Adipocyte (in vitro differentiated cells): ENCODE results near the gene TMEM139.

Source experiments
- DNase-seq: peaks from one replicate; pipeline ENCODE4 v3.0.0-alpha.2; 2015; ENCODE audit warnings: low read depth
- H3K27me3 ChIP-seq: replicated peaks from 2 replicates; pipeline ENCODE4 v1.7.0; 2013; ENCODE audit warnings: mild to moderate bottlenecking, low read length, moderate library complexity; ENCODE audit not compliant: control insufficient read depth, insufficient read depth
- H3K36me3 ChIP-seq: 2 replicates; pipeline ENCODE4 v1.7.0; 2013; ENCODE audit warnings: low read length, mild to moderate bottlenecking, moderate library complexity; ENCODE audit not compliant: control insufficient read depth, insufficient read depth, severe bottlenecking
- H3K4me1 ChIP-seq: 2 replicates; pipeline ENCODE4 v1.7.0; 2013; ENCODE audit warnings: mild to moderate bottlenecking, low read length, moderate library complexity; ENCODE audit not compliant: control insufficient read depth, insufficient read depth
- H3K4me3 ChIP-seq: 2 replicates; pipeline ENCODE4 v1.7.0; 2013; ENCODE audit warnings: mild to moderate bottlenecking, low read length, moderate library complexity
- H3K9ac ChIP-seq: 2 replicates; pipeline ENCODE4 v1.7.0; 2013; ENCODE audit warnings: mild to moderate bottlenecking, low read length, moderate library complexity
- H3K9me3 ChIP-seq: 2 replicates; pipeline ENCODE4 v1.7.0; 2013; ENCODE audit warnings: mild to moderate bottlenecking, low read length, moderate library complexity; ENCODE audit not compliant: control insufficient read depth

The TMEM139 gene

GRCh38 chr7:143314127-143314526 is 29.4 kb downstream of the TMEM139 start:
- DNase-seq, result no peak
- peaks cover 28% of the 10 kb centered on the region for H3K4me1 ChIP-seq
- no peaks in the 10 kb centered on the region for H3K27me3 ChIP-seq
- no peaks in the 10 kb centered on the region for H3K36me3 ChIP-seq
- no peak overlapping the region for H3K9ac ChIP-seq
- no peak overlapping the region for H3K4me3 ChIP-seq
- H3K9me3 ChIP-seq, result no peaks in the 10 kb centered on the region

DNA sequence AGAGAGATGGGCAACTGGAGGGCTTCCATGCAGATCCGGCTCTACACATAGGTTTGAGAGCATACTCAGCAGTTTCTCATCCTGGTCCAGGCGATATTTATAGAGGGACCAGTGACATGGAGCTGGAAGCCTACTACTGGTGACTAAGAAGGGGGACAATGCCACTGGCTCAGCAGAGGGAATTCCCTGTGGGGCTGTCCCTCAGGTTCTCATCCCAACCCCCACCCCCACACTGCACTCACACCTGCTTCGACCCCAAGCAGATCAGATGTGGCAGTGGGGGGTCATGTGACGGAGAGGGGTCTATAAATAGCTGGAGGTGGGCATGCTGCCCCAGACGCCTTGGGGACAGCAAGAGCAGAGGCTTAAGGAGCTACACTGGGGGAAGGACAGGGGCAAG is 31.0 kb downstream of the TMEM139 start, which contains the start of gene CLCN1:
TSS of gene CLCN1 (plus strand) at position 336 of the 400 bp plus-strand sequence. CDS start 102 bp downstream, outside the sequence.
- Histone ChIP-seq H3K4me1 (peaks cover 35% of the 10 kb centered on the region), H3K27me3 (no peaks in the 10 kb centered on the region), H3K9ac (no peak within 1 kb of the TSS), H3K9me3 (no peaks in the 10 kb centered on the region), H3K4me3 (no peak within 1 kb of the TSS), H3K36me3 (no peaks in the 10 kb centered on the region)
- no peak for DNase-seq

GRCh38 chr7:143316492-143316891 is 31.7 kb downstream of the TMEM139 start:
- H3K36me3 ChIP-seq, result no peaks in the 10 kb centered on the region
- DNase-seq, result no peak
- H3K9ac ChIP-seq, result no peak overlapping the region
- no peak overlapping the region for H3K4me3 ChIP-seq
- no peaks in the 10 kb centered on the region for H3K27me3 ChIP-seq
- H3K4me1 ChIP-seq, result peaks cover 35% of the 10 kb centered on the region
- no peaks in the 10 kb centered on the region for H3K9me3 ChIP-seq

- Histone ChIP-seq H3K9me3 (no peaks in the 10 kb centered on the region), H3K9ac (peak overlapping the region; percentile 58), H3K27me3 (no peaks in the 10 kb centered on the region), H3K36me3 (no peaks in the 10 kb centered on the region), H3K4me1 (peaks cover 42% of the 10 kb centered on the region), H3K4me3 (peak overlapping the region; percentile 17)
- DNase-seq, result peak; percentile 81
These were observed 33.9 kb downstream of the TMEM139 start for GRCh38 chr7:143318661-143319060.

DNA sequence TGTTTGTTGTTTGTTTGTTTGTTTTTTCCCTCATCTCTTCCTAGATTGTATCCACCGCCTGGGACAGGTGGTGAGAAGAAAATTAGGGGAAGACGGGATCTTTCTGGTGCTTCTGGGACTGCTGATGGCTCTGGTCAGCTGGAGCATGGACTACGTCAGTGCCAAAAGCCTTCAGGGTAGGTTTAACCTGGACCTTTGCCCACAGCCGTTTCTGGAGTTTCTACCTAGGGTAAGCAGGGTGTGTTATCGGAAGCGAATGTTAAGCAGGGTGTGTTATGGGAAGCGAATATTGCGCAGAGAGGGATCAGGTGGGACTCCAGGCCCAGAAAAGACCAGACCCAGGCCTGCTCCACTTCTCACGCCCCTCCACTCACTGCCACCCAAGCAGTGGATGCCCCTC is 35.9 kb downstream of the TMEM139 start:
- no peak for DNase-seq
- Histone ChIP-seq H3K27me3 (no peaks in the 10 kb centered on the region), H3K9me3 (no peaks in the 10 kb centered on the region), H3K4me1 (peaks cover 51% of the 10 kb centered on the region), H3K4me3 (no peak overlapping the region), H3K36me3 (no peaks in the 10 kb centered on the region), H3K9ac (no peak overlapping the region)

DNA sequence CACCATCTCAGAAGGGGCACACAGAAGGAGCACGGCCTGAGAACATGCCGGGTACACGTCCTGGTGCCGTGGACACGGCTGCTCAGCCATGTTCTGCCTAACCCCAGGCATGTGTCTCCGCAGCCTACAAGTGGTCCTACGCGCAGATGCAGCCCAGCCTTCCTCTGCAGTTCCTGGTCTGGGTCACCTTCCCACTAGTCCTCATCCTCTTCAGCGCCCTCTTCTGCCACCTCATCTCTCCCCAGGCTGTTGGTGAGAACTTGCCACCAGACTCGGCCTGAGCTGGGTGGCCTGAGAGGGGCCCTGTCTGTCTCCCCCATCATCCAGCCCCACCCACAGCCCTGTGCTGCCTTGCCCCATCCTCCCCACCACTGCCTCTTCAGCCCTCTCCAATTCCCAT is 36.5 kb downstream of the TMEM139 start:
- no peaks in the 10 kb centered on the region for H3K9me3 ChIP-seq
- no peaks in the 10 kb centered on the region for H3K27me3 ChIP-seq
- H3K4me1 ChIP-seq, result peaks cover 53% of the 10 kb centered on the region
- no peak overlapping the region for H3K4me3 ChIP-seq
- no peaks in the 10 kb centered on the region for H3K36me3 ChIP-seq
- DNase-seq, result no peak
- no peak overlapping the region for H3K9ac ChIP-seq

DNA sequence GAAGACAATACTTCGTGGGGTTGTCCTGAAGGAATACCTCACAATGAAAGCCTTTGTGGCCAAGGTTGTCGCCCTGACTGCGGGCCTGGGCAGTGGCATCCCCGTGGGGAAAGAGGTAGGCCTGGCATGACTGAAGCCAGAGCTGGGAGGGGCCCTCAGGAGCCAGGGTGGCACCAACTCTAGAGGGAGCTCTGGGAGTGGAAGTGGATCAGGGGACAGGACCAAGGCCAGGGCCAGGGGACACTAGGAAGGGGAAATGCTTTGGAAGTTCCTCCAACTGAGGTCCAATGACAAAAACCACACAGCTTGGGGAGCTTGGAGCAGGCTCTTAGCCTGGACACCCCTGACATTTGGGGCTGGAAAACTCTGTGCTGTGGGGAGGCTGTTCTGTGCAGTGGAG is 37.0 kb downstream of the TMEM139 start:
- Histone ChIP-seq H3K9ac (no peak overlapping the region), H3K4me3 (no peak overlapping the region), H3K36me3 (no peaks in the 10 kb centered on the region), H3K4me1 (peaks cover 48% of the 10 kb centered on the region), H3K9me3 (no peaks in the 10 kb centered on the region), H3K27me3 (no peaks in the 10 kb centered on the region)
- no peak for DNase-seq

- peak; percentile 20 for DNase-seq
- Histone ChIP-seq H3K4me1 (peaks cover 38% of the 10 kb centered on the region), H3K9ac (no peak overlapping the region), H3K4me3 (no peak overlapping the region), H3K27me3 (no peaks in the 10 kb centered on the region), H3K9me3 (no peaks in the 10 kb centered on the region), H3K36me3 (no peaks in the 10 kb centered on the region)
These were observed 38.2 kb downstream of the TMEM139 start for GRCh38 chr7:143322760-143323633.

DNA sequence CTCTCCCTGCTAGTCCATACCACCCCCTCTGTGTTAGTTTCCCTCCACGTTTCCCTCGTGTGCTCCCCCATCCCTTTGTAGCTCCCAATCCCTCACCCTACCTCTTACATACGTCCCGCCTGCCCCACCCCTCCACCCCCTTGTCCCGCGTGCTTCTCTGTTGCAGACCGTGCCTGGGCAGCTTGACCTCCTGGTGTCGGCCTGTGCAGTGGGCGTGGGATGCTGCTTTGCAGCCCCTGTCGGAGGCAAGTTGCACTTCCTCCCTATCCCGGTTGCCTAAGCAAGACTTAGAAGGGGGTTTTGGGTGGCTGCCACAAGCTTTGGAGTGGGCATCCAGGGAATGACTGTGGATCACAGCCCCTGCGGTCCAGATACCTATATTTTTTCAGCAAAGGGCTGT is 38.9 kb downstream of the TMEM139 start:
- no peaks in the 10 kb centered on the region for H3K9me3 ChIP-seq
- no peak overlapping the region for H3K4me3 ChIP-seq
- no peak for DNase-seq
- H3K36me3 ChIP-seq, result no peaks in the 10 kb centered on the region
- no peak overlapping the region for H3K9ac ChIP-seq
- H3K4me1 ChIP-seq, result peaks cover 31% of the 10 kb centered on the region
- H3K27me3 ChIP-seq, result no peaks in the 10 kb centered on the region

DNA sequence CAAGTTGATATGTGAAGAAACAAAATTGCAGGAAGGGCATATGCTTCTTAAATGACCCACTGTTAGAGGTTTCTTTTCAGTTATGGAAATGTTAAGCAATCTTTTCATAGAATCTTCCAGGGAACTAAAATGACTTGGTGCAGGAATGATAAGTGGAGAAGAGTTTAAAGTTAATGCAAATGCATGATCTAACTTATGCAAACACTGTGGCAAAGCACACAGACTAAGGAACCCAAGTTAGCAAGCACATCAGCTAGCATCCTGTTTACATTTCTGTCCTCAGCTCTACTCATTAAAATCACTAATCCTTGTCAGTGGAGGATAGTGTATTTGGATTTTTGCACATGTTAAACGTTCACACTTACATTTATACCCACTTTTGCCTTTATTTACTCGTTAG is 40.5 kb downstream of the TMEM139 start:
- Histone ChIP-seq H3K27me3 (no peaks in the 10 kb centered on the region), H3K9ac (no peak overlapping the region), H3K36me3 (no peaks in the 10 kb centered on the region), H3K4me1 (peaks cover 19% of the 10 kb centered on the region), H3K4me3 (no peak overlapping the region), H3K9me3 (no peaks in the 10 kb centered on the region)
- peak; percentile 33 for DNase-seq

GRCh38 chr7:143327903-143328302 is 43.1 kb downstream of the TMEM139 start:
- Histone ChIP-seq H3K9ac (no peak overlapping the region), H3K4me1 (peaks cover 33% of the 10 kb centered on the region), H3K9me3 (no peaks in the 10 kb centered on the region), H3K4me3 (no peak overlapping the region), H3K36me3 (no peaks in the 10 kb centered on the region), H3K27me3 (no peaks in the 10 kb centered on the region)
- no peak for DNase-seq
